Urothelium cell line (cell line): ENCODE results near the gene PIP5K1A.
"Not testable (repeated sequence)": the region's sequence is repeated elsewhere in the genome, so short reads cannot be mapped to it uniquely, and the experiment has no call there.

Experiments
- DNase-seq: peaks from one replicate; pipeline ENCODE4 v3.0.0; 2011; ENCODE audit warnings: low spot score, mixed read lengths
- FAIRE-seq: peaks from 2 replicates; lab custom pipeline; 2011; peaks lifted over from hg19 to GRCh38; lab: Jason Lieb, UNC

PIP5K1A gene

GRCh38 chr1:151189637-151190445 is 8.5 kb upstream of the PIP5K1A start, which contains the start of gene VPS72:
TSS of gene VPS72 (minus strand) at chr1:151190197. CDS start at chr1:151190121, 76 bp downstream.
- FAIRE-seq: no peak

DNA sequence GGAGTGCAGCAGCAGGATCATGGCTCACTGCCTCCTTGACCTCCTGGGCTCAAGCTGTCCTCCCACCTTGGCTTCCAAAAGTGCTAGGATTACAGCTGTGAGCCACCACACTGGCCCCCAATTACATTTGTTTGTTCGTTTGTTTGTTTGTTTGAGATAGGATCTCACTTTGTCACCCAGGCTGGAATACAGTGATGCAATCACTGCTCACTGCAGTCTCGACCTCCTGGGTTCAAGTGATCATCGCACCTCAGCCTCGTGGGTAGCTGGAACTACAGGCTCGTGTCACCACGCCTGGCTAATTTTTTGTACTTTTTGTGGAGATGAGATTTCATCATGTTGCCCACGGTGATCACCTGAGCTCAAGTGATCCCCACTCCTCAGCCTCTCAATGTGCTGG is 6.3 kb upstream of the PIP5K1A start:
- DNase-seq: no peak
- no peak for FAIRE-seq

More at GRCh38 chr1:151189637-151190445, 8.5 kb upstream of the PIP5K1A start, which contains the start of gene VPS72:
- DNase-seq: peak; percentile 92

- DNase-seq (no peak), FAIRE-seq (no peak)
Measured at GRCh38 chr1:151193304-151193703, 5.0 kb upstream of the PIP5K1A start.

GRCh38 chr1:151193856-151194255 is 4.5 kb upstream of the PIP5K1A start:
- FAIRE-seq: no peak
- no peak for DNase-seq

DNA sequence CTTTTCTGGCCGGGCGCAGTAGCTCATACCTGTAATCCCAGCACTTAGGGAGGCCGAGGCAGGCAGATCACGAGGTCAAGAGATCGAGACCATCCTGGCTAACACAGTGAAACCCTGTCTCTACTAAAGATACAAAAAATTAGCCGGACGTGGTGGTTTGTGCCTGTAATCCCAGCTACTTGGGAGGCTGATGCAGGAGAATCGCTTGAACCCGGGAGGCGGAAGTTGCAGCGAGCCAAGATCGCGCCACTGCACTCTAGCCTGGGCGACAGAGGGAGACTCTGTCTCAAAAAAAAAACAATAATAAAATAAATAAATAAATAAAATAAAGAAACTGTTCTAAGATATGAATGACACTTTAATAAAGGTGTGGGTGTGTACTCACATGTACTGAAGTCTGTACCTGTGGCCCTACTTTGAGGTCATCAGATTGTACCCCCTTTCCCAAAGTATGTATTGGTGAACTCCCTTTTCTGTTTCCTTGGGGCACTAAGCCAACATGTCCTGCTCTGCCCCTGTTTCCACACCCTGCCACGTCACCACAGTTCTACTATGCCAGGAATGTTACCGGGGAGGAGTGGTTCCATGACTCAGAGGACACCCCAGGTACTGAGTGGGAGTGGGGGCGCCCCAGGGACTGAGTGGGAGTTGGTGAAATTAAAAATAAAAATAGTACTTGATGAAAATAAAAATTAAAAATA is 3.3 kb upstream of the PIP5K1A start:
- FAIRE-seq: peak; percentile 35
- DNase-seq: peak; percentile 89

DNA sequence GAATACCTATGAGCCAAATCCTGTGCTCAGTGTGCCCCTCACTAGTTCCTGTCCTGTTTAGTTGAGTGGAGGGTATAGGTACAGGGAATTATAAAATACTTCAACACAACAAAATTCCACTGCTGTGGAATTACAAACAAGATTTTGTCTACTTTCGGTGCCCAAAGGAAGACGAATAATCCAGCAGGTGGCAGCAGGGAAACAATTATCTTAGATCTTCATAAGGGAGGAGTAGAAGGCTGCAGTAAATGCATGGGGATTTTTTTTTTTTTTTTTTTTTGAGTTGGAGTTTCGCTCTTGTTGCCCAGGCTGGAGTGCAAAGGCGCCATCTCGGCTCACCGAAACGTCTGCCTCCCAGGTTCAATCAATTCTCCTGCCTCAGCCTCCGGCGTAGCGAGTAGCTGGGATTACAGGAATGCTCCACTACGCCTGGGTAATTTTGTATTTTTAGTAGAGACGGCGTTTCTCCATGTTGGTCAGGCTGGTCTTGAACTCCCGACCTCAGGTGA is 2.0 kb upstream of the PIP5K1A start:
- no peak for FAIRE-seq

GRCh38 chr1:151197863-151198253 is 494 bp upstream of the PIP5K1A start:
- DNase-seq (no peak), FAIRE-seq (no peak)

More for the DNA sequence above, 2.0 kb upstream of the PIP5K1A start:
- peak; percentile 55 for DNase-seq

- DNase-seq (peak; percentile 48), FAIRE-seq (no peak)
Measured at GRCh38 chr1:151199873-151200581, 1.7 kb downstream of the PIP5K1A start.

- not testable (repeated sequence) for FAIRE-seq, DNase-seq
Measured at GRCh38 chr1:151205381-151205965, 7.1 kb downstream of the PIP5K1A start.

DNA sequence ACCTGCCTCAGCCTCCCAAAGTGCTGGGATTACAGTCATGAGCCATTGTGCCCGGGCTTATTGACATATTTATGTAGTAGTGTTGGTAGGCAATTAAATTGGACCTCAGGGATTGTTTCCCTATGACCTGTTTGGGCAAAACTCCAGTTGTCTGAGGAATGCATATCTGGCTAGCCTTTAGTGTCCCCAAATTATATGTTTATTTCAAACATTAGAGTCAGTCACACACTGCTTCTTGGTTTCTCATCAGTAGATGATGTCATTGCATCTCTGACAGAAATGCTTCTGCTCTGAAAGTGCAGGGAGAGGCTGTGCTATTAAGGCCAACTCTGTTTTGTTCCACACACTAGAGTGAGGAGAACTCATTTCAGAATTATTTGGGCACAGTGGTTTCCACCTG is 12.5 kb downstream of the PIP5K1A start:
- no peak for DNase-seq
- no peak for FAIRE-seq

GRCh38 chr1:151211972-151212705 is 13.8 kb downstream of the PIP5K1A start:
- no peak for FAIRE-seq

GRCh38 chr1:151213560-151213959 is 15.2 kb downstream of the PIP5K1A start:
- FAIRE-seq: no peak
- DNase-seq: no peak

More at GRCh38 chr1:151211972-151212705, 13.8 kb downstream of the PIP5K1A start:
- no peak for DNase-seq

DNA sequence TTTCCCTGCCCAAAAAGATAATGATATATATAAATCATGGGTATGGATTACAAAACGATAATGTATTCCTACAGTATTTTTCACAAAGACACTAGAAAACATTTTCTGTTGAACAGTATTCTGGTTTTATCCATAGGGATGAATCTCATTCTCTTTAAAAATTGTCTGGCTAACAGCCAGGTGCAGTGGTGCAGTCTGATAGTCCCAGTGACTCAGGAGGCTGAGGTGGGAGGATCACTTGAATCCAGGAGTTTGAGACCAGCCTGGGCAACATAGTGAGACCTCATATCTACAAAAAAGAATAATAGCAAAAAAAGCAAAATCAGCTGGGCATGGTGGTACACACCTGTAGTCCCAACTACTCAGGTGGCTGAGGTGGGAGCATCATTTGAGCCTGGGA is 23.3 kb downstream of the PIP5K1A start:
- DNase-seq (no peak), FAIRE-seq (no peak)

GRCh38 chr1:151222130-151222529 is 23.8 kb downstream of the PIP5K1A start:
- FAIRE-seq: no peak
- DNase-seq: no peak

GRCh38 chr1:151235235-151235634 is 36.9 kb downstream of the PIP5K1A start:
- no peak for DNase-seq
- FAIRE-seq: no peak

DNA sequence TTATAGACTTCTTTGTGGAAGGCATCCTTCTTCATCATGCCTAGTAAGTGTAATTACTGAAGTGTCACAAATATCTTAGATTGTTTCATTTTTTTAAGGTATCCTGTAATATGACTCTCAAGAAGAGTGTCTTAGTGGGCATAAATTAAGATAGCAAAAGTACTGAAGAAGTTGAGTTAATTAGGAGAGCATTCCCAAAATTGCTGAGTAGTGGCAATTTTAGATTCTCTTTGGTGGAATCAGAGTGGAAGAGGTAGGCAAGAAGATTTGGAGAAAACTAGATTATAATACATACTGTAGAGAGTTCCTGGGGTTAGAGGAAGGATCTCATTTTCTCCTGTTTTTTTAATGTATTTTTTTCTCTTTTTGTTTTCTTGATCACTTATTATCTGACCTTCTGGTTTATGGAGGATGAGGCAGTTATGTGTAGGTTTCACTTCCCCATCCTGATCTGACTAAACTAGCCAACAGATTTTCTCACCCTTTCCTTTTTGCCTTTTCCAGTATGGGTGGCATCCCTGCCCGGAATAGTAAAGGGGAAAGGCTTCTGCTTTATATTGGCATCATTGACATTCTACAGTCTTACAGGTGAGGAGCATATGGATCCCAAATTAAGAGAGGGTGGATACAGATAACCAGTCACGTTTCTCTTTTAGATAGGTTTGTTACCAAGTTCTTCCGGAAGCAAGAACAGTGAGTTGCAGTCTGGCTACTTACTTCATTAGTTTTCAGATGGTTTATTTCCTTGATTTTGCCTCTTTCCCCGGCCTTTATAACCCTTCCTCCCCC is 39.5 kb downstream of the PIP5K1A start:
- no peak for FAIRE-seq
- no peak for DNase-seq

DNA sequence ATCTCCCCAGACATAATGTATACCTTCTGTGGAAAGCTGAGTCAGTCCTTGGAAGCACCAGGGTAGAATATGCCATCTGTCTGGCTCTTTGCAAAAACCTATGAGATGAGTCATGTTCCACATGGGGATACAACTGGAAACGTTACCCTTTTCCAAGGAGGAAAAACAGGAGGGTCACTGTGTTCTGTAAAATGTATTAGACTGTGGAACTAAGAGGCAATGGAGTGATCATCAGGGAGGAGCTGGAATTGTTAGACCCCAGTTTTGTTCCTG is 40.1 kb downstream of the PIP5K1A start:
- FAIRE-seq: no peak
- no peak for DNase-seq

- no peak for FAIRE-seq
Measured at GRCh38 chr1:151242442-151242841, 44.1 kb downstream of the PIP5K1A start.

DNA sequence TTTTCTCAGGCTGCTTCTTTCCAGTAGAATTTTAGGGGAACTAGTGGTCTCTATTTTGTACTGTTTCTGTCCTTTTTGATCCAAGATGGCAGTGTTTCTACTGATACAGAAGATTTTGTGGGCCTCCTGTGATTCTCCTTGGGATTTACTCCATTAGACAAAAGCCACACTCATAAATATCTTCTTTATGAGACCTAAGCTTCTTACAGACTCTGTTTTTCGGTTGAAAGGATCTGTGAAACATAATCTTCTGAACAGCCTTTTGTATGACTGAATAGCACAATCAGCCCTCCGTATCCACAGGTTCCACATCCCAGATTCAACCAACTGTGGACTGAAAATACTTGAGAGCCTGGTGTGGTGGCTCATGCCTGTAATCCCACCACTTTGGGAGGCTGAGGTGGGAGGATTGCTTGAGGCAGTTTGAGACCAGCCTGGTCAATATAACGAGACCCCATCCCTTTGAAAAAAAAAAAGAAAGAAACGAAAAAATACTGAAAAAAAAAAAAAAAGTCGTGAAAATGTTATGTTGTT is 45.4 kb downstream of the PIP5K1A start:
- no peak for FAIRE-seq
- no peak for DNase-seq

More at GRCh38 chr1:151242442-151242841, 44.1 kb downstream of the PIP5K1A start:
- no peak for DNase-seq
